Mesothelial cell of epicardium (in vitro differentiated cells): ENCODE results near the gene AGTR1. TPM values are rescaled to one million over a fixed set of nuclear protein-coding genes. Genes with fewer than 3 reads are reported as not detected.
"Not testable (repeated sequence)": the region's sequence is repeated elsewhere in the genome, so short reads cannot be mapped to it uniquely, and the experiment has no call there.

Experiments used
- DNase-seq, 2 experiments: peaks; one replicate each; pipeline ENCODE4 v3.0.0; 2021; ENCODE audit warnings: low spot score in 2 of 2; ENCODE audit not compliant: unreplicated experiment in 2 of 2
- H3K27ac Mint-ChIP-seq: 2 replicates; pipeline ENCODE4 v1.8.0; 2021; ENCODE audit warnings: mixed read lengths
- H3K27me3 Mint-ChIP-seq: 2 replicates; pipeline ENCODE4 v1.8.0; 2021; ENCODE audit warnings: low read depth, mixed read lengths
- H3K36me3 Mint-ChIP-seq: 2 replicates; pipeline ENCODE4 v1.8.0; 2021; ENCODE audit warnings: mixed read lengths
- H3K4me1 Mint-ChIP-seq: 2 replicates; pipeline ENCODE4 v1.8.0; 2021; ENCODE audit warnings: mixed read lengths
- H3K4me3 Mint-ChIP-seq: 2 replicates; pipeline ENCODE4 v1.8.0; 2021; ENCODE audit warnings: mild to moderate bottlenecking, moderate library complexity, mixed read lengths
- H3K9me3 Mint-ChIP-seq: 2 replicates; pipeline ENCODE4 v1.8.0; 2021; ENCODE audit warnings: mixed read lengths
- total RNA-seq: library from RNA; stranded (reverse); gene quantifications from 3 replicates; pipeline ENCODE4 v1.2.1, GENCODE V29; 2021
- TF ChIP-seq, protein P1 (sequence below): fragments of 200-600 bp; sonication (generic); IDR thresholded peaks from one replicate; pipeline ENCODE4 v1.5.0; 2021; ENCODE audit warnings: antibody characterized with exemption; ENCODE audit not compliant: unreplicated experiment

The AGTR1 gene
- total RNA-seq, 1 donor from 2014 or later, result 0.13 TPM

DNA sequence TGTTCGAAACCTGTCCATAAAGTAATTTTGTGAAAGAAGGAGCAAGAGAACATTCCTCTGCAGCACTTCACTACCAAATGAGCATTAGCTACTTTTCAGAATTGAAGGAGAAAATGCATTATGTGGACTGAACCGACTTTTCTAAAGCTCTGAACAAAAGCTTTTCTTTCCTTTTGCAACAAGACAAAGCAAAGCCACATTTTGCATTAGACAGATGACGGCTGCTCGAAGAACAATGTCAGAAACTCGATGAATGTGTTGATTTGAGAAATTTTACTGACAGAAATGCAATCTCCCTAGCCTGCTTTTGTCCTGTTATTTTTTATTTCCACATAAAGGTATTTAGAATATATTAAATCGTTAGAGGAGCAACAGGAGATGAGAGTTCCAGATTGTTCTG is 44.4 kb downstream of the AGTR1 start:
- TF ChIP-seq, protein P1, sequence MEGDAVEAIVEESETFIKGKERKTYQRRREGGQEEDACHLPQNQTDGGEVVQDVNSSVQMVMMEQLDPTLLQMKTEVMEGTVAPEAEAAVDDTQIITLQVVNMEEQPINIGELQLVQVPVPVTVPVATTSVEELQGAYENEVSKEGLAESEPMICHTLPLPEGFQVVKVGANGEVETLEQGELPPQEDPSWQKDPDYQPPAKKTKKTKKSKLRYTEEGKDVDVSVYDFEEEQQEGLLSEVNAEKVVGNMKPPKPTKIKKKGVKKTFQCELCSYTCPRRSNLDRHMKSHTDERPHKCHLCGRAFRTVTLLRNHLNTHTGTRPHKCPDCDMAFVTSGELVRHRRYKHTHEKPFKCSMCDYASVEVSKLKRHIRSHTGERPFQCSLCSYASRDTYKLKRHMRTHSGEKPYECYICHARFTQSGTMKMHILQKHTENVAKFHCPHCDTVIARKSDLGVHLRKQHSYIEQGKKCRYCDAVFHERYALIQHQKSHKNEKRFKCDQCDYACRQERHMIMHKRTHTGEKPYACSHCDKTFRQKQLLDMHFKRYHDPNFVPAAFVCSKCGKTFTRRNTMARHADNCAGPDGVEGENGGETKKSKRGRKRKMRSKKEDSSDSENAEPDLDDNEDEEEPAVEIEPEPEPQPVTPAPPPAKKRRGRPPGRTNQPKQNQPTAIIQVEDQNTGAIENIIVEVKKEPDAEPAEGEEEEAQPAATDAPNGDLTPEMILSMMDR, result no peak
- Mint-ChIP-seq H3K9me3 (no peaks in the 10 kb centered on the region), H3K4me1 (peaks cover 4% of the 10 kb centered on the region), H3K27ac (no peak overlapping the region), H3K4me3 (no peak overlapping the region), H3K27me3 (peaks cover 9% of the 10 kb centered on the region), H3K36me3 (no peaks in the 10 kb centered on the region)
- no peak for DNase-seq

- H3K27ac Mint-ChIP-seq, result no peak overlapping the region
- no peaks in the 10 kb centered on the region for H3K4me1 Mint-ChIP-seq
- H3K9me3 Mint-ChIP-seq, result no peaks in the 10 kb centered on the region
- H3K27me3 Mint-ChIP-seq, result peaks cover 9% of the 10 kb centered on the region
- no peaks in the 10 kb centered on the region for H3K36me3 Mint-ChIP-seq
- TF ChIP-seq, protein P1, result no peak
- no peak overlapping the region for H3K4me3 Mint-ChIP-seq
- DNase-seq, result no peak
These were observed 48.4 kb downstream of the AGTR1 start for GRCh38 chr3:148746053-148746452.

DNA sequence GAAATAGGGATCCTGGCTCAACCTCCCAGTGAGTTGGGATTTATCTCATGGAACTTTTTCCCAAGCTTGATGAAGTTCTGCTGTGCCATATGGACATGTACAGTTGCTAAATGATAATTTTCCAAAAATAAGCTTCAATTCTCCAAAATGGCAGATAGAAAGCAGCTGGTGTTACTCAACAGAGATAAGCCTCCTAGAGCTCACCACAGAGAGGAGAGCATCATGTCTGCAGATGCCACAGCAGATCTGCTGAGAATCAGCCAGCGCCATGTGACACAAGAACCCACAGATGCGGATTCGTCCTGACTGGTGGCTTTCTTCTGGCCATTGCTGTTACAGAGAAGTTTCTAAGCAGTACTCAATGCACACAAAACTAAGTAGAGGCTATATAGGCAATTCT is 50.6 kb downstream of the AGTR1 start:
- no peaks in the 10 kb centered on the region for H3K9me3 Mint-ChIP-seq
- TF ChIP-seq, protein P1, result no peak
- H3K36me3 Mint-ChIP-seq, result no peaks in the 10 kb centered on the region
- H3K27ac Mint-ChIP-seq, result no peak overlapping the region
- no peak overlapping the region for H3K4me3 Mint-ChIP-seq
- H3K27me3 Mint-ChIP-seq, result peaks cover 5% of the 10 kb centered on the region
- H3K4me1 Mint-ChIP-seq, result no peaks in the 10 kb centered on the region
- DNase-seq, result no peak

DNA sequence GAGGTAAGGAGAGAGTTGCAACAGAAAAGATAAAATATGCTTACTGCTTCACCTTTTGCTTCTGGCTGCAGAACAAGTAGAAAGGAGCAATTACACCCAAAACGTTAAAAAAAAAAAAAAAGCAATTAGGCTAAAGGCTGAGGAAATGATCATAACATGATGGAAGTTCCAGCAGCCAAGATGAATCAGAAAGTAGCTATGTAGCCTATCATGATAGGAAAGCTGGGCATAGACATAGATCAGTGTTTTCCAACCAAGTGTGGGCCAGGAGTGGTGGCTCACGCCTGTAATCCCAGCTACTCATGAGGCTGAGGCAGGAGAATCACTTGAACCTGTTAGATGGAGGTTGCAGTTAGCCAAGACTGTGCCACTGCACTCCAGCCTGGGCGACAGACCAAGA is 52.6 kb downstream of the AGTR1 start:
- Mint-ChIP-seq H3K4me1 (no peaks in the 10 kb centered on the region), H3K36me3 (no peaks in the 10 kb centered on the region), H3K27me3 (peaks cover 5% of the 10 kb centered on the region), H3K27ac (no peak overlapping the region), H3K9me3 (no peaks in the 10 kb centered on the region), H3K4me3 (no peak overlapping the region)
- DNase-seq, result no peak
- TF ChIP-seq, protein P1, result no peak

DNA sequence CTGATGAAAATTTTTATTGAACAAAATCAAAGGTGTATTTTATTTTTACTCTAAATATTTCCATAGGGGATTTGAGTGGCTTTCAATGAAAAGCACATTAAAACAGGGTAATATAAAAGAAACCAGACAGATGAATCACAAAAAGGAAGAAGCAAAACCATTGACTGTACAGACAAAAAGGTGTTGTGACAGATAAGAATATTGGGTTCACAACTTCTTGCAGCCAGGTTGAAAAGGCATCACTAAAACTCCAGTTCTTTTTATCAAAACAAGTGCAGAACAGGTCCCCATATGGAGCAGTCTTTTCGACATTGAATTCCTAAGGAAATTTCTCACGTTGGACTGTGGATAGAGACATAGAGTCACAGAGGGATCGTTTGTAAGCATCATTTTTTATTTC is 53.8 kb downstream of the AGTR1 start:
- Mint-ChIP-seq H3K36me3 (no peaks in the 10 kb centered on the region), H3K27ac (no peak overlapping the region), H3K9me3 (no peaks in the 10 kb centered on the region), H3K27me3 (peaks cover 5% of the 10 kb centered on the region), H3K4me3 (no peak overlapping the region), H3K4me1 (no peaks in the 10 kb centered on the region)
- no peak for DNase-seq
- TF ChIP-seq, protein P1, result no peak

DNA sequence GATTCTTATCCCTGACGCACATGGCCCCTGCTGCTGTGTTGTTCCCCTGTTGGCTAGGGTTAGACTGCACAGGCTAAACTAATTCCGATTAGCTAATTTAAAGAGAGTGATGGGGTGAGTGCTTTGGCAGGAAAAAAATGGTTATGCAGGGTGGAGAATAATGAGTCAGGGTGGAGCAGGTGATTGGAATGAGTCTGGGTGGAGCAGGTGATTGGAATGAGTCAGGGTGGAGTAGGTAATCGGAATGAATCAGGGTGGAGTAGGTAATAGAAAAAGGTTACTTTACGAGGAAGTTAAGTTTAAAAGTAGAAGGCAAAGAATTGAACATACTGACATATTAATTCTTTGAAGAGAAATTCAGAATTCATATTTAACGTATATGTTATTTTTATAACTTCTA is 55.7 kb downstream of the AGTR1 start:
- peaks cover 12% of the 10 kb centered on the region for H3K4me1 Mint-ChIP-seq
- not testable (repeated sequence) for H3K27me3 Mint-ChIP-seq, DNase-seq, H3K36me3 Mint-ChIP-seq, H3K4me3 Mint-ChIP-seq, H3K9me3 Mint-ChIP-seq, H3K27ac Mint-ChIP-seq
